Measurements from ENCODE around the gene NRG3. TPM values are rescaled to one million over a fixed set of nuclear protein-coding genes. Genes with fewer than 3 reads are reported as not detected.

The NRG3 gene
- total RNA-seq (2014; rRNA removed; shearing (Covaris generic); ENCODE audit: low replicate concordance), result not detected in 2 replicates

DNA sequence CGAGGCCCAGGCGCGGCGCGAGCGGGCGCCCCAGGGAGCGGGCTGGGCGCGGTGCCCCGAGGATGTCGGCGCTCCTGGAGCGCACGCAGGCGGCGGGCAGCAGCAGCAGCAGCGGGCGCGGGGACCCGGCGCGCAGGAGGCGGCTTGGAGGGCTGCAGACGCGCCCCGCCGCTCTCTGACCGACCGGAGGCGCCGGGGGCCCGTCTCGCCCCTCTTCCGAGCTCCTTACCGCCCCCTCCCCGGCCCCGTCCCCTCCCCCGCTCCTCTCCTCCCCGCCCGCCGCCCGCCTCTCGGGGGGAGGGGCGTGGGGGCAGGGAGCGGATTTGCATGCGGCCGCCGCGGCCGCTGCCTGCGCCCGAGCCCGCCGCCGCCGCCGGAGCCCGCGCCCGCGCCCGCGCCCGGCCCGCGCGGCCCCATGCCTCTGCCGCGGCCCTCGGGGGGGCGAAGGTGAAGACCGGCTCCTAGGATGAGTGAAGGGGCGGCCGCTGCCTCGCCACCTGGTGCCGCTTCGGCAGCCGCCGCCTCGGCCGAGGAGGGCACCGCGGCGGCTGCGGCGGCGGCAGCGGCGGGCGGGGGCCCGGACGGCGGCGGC lies at the start of gene NRG3:
Gene NRG3 (plus strand): TSS at position 320 of the 592 bp plus-strand sequence.
- Histone ChIP-seq H3K36me3 (no peaks in the 10 kb centered on the region), H3K27me3 (peaks cover 44% of the 10 kb centered on the region), H3K4me3 (no peak within 1 kb of the TSS), H3K9me3 (no peaks in the 10 kb centered on the region)
- DNase-seq, result no peak

DNA sequence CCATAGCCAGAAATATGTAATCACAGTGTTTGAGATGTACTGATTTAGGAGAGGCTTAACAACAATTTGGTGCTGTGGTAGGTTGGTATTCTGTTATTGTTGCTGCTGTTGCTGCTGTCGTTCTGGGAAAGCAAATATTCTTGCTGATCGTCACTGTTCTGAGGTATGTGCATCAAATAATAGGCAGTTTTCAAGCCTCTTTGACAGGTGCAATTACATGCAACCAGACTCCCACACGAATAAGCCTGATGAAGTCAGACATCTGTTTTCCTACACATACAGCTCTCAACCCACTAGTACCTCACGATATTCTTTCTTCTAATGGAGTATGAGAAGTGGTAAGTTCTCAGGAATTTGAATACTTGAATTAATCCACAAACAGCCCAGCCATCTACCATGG lies 46.7 kb upstream of the NRG3 start:
- no peaks in the 10 kb centered on the region for H3K9me3 ChIP-seq
- DNase-seq, result no peak
- H3K4me3 ChIP-seq, result no peak overlapping the region
- H3K36me3 ChIP-seq, result no peaks in the 10 kb centered on the region
- H3K27me3 ChIP-seq, result no peaks in the 10 kb centered on the region

DNA sequence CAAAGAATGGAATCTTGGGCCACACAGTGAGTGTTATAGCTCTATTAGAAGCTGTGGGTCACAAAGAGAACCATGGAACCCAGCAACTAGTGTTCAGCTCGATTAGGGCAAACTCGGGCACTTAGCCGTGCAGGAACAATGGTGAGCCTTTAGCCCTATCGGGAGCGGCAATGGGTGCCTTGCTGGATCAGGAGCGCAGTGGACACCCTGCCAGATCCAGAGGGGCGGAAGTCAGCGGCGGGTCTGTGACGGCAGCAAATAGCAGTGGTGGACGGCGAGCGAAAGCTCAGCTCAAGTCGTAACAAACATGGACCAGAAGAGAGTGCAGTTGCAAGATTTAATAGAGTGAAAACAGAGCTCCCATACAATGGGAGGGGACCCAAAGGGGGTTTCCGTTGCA lies 43.9 kb upstream of the NRG3 start:
- no peak for DNase-seq
- H3K4me3 ChIP-seq, result no peak overlapping the region
- no peaks in the 10 kb centered on the region for H3K36me3 ChIP-seq
- H3K27me3 ChIP-seq, result no peaks in the 10 kb centered on the region
- no peaks in the 10 kb centered on the region for H3K9me3 ChIP-seq

DNA sequence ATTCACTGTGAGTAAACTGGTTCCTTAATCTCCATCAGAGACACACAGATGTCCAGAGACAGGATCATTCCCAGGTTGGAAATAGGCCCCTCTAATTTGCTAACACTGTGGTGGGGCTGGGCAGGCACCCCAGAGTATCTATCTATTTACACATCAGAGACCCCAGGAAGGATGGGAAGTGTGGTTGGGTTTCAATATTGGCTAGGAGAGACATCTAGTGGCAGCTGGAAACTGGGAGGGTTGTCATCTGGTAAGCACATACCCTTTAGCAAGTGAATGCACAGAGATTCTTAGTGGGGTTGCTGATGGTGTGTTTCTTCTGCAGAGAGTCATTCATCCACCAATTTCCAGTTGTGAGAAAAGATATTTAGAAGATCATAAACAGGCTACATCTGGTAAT lies 36.0 kb upstream of the NRG3 start:
- Histone ChIP-seq H3K36me3 (no peaks in the 10 kb centered on the region), H3K4me3 (no peak overlapping the region), H3K27me3 (no peaks in the 10 kb centered on the region), H3K9me3 (no peaks in the 10 kb centered on the region)
- no peak for DNase-seq

DNA sequence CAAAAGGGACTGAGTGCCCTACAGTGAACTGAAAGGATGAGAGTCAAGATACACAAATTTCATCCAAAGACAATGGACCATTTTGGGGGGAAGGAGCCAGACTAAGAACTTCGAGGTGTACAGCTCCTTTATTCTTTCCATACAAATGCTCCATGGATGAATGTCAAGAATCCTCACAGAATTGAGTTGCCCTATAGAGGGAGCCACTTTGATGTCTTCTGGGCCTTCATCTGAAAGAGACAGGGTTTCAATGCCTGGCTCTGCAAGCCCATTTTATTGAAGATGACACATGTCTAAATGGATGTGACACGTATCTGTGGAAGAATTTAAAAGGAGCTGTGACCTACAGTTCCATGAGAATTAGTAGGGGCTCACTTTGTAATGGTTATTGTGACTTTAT lies 32.0 kb upstream of the NRG3 start:
- Histone ChIP-seq H3K4me3 (no peak overlapping the region), H3K36me3 (no peaks in the 10 kb centered on the region)
- DNase-seq, result no peak

DNA sequence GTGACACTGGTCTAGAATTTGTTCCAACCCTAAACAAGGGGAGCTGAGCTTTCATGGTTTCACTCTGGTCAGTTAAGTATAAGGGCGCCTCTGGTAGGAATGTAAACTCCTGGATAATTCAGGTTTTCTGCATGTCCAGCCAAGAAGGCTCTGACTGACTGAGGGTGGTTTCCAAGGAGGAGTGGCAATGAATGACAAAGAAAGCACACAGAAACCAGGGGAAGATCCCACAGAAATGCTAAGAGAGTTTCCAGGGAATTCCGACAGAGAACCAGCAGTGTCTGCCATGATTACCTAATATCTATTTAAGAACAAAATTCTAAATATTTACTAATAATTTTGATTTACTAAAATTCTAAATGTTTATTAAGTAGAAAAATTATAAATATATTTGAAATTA lies 27.3 kb upstream of the NRG3 start:
- H3K9me3 ChIP-seq, result no peaks in the 10 kb centered on the region
- DNase-seq, result no peak
- no peaks in the 10 kb centered on the region for H3K36me3 ChIP-seq
- H3K27me3 ChIP-seq, result no peaks in the 10 kb centered on the region
- H3K4me3 ChIP-seq, result no peak overlapping the region

More for the DNA sequence above, 32.0 kb upstream of the NRG3 start:
- H3K27me3 ChIP-seq, result no peaks in the 10 kb centered on the region
- H3K9me3 ChIP-seq, result no peaks in the 10 kb centered on the region

DNA sequence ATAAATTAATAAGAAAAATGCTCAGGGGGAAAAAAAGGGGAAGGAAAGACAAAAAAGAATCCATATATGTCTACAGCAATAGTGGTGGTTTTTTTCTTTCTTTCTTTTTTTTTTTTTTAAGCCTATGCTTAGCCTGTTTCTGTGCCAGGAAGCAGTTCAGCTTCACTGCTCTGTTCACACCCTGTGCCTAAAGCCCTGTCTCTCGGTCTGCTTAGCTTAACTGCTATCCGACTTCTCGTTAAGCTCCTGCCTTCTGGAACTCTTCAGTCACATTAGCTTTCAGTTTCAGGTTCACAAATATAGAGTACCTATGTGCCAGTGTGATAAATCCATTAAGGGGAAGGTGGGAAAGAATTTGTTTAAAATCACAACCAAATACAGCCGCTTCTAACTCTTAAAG lies 26.5 kb upstream of the NRG3 start:
- Histone ChIP-seq H3K4me3 (no peak overlapping the region), H3K36me3 (no peaks in the 10 kb centered on the region), H3K9me3 (no peaks in the 10 kb centered on the region; the same call in 1 of the 2 replicates), H3K27me3 (no peaks in the 10 kb centered on the region)
- no peak for DNase-seq

DNA sequence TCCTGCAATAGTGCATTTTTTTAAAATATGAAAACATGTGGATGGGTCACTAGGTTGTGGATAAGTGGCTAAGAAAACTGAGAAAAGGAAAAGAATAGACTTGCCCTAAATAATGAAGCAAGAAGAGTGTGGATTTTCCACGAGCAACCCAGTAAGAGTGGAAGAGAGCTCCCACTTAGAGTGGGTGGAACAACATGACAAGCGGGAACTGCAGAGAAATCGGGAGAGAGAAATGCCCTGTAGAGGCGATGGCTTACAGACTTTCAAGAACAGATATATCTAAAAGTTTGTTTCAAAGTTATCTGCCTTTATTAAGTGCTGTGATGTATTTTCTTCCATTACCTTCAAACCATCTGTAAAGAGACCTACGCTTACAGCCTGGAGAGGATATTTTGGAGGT lies 26.1 kb upstream of the NRG3 start:
- Histone ChIP-seq H3K27me3 (no peaks in the 10 kb centered on the region), H3K36me3 (no peaks in the 10 kb centered on the region), H3K9me3 (no peaks in the 10 kb centered on the region; the same call in 1 of the 2 replicates), H3K4me3 (no peak overlapping the region)
- DNase-seq, result no peak

DNA sequence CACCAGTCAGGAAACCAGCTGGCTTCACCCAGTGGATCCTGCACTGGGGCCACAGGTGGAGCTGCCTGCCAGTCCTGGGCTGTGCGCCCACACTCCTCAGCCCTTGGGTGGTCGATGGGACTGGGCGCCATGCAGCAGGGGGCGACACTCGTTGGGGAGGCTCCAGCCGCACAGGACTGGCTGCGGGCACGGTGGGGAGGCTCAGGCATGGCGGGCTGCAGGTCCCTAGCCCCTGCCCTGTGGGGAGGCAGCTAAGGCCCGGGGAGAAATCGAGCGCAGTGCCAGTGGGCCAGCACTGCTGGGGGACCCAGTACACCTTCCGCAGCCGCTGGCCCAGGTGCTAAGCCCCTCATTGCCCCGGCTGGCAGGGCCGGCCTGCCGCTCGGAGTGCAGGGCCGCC lies 12.4 kb upstream of the NRG3 start:
- DNase-seq, result no peak
- no peaks in the 10 kb centered on the region for H3K27me3 ChIP-seq
- H3K9me3 ChIP-seq, result no peaks in the 10 kb centered on the region
- no peaks in the 10 kb centered on the region for H3K36me3 ChIP-seq
- H3K4me3 ChIP-seq, result no peak overlapping the region

DNA sequence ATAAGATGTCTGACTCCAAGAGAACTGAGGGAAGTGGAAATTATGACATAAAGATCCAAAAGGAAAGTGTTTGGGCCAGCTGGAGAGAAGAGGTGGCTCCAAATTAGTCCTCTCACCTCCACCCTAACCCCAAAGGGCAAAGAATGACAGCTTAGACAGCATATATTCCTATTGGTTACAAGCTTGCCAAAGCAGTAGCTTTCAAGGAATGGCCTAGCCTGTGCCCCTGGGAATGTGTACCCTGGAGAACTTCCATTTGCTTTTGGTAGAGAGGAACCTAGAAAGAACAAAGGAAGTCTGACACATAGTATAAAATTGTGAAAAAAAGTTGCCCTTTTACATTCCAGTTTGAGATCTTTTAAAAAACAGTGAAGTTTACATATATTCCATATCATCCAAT lies 11.2 kb upstream of the NRG3 start:
- Histone ChIP-seq H3K27me3 (no peaks in the 10 kb centered on the region), H3K9me3 (no peaks in the 10 kb centered on the region), H3K36me3 (no peaks in the 10 kb centered on the region), H3K4me3 (no peak overlapping the region)
- DNase-seq, result no peak

DNA sequence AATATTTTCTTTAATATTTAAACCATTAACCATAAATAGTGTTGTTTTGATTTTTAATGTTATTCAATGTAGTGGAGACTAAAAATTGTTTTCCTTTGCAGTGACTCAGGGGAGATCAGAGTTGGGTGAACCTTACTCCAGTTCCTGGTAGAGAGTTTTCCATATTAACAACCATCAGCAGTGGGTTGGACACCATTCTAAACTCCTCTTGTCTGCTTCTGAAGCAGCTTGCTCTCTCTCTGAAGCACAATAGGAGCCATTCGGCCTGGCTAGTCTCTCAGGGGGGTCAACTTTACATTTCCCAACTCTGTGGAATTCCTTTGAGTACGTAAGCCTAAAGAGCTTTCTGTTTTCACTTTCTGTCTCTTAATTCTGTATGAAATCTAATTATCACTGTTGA lies 9.4 kb upstream of the NRG3 start:
- no peaks in the 10 kb centered on the region for H3K27me3 ChIP-seq

DNA sequence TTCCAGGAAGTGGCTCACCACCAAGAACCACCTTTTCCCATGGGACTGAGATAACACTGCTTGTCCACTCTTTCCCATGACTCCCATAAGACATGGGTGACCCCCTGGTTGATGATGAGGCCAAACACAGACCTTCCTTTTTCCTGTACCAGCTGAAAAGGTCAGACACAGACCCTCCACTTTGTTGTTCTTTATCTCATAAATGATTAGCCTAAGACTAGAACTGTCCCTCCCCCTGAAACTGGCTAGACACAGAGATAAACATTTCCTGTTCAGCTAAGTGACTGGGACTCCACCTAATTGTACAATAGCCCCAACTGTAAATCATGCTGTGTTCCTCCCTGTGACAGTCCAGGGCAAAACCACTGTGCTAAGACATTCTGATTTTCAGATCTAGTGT lies 8.2 kb upstream of the NRG3 start:
- no peak for DNase-seq
- H3K9me3 ChIP-seq, result no peaks in the 10 kb centered on the region
- peaks cover 7% of the 10 kb centered on the region for H3K27me3 ChIP-seq
- no peak overlapping the region for H3K4me3 ChIP-seq
- H3K36me3 ChIP-seq, result no peaks in the 10 kb centered on the region

More for the DNA sequence above, 9.4 kb upstream of the NRG3 start:
- H3K4me3 ChIP-seq, result no peak overlapping the region
- H3K9me3 ChIP-seq, result no peaks in the 10 kb centered on the region
- DNase-seq, result no peak
- no peaks in the 10 kb centered on the region for H3K36me3 ChIP-seq

DNA sequence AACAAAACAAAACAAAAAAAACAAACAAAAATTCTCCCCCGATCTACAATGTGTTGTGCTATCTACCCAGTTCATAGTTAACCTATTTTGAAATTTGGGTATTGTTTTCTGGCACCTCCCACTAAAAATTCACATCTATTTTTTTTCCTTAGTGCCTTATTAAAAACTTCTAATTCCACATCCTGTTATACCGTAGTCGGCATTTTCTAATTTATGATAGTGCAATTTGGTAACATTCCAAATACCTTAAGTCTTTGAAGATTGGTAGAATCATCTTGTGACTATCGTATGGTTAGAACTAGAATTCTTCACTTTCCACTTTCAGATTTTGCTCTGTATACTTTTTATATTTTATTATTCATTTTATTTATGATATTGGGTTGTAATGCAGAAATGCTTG lies 4.5 kb upstream of the NRG3 start:
- DNase-seq, result no peak
- no peaks in the 10 kb centered on the region for H3K36me3 ChIP-seq
- H3K9me3 ChIP-seq, result no peaks in the 10 kb centered on the region
- peaks cover 16% of the 10 kb centered on the region for H3K27me3 ChIP-seq
- no peak overlapping the region for H3K4me3 ChIP-seq

DNA sequence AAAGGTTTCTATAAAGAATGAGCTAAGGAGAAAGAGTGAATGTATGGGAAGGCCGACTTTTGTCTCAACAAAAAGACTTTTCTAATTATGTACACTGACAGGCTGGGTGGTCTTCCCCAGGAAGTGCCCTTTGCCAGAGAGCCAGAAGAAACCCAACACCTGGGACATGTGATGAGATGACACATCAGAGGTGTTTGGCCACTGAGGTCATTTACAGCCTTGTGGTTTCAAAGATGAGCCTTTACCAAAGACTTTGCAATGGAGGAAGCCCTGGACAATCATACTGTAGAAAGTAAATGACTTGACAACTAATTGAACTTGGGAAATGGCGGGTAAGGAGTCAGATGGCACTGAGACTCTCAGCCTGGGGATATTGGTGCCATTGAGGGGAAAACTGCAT lies 3.4 kb upstream of the NRG3 start:
- no peak overlapping the region for H3K4me3 ChIP-seq
- no peaks in the 10 kb centered on the region for H3K9me3 ChIP-seq
- peaks cover 27% of the 10 kb centered on the region for H3K27me3 ChIP-seq
- no peaks in the 10 kb centered on the region for H3K36me3 ChIP-seq
- no peak for DNase-seq

DNA sequence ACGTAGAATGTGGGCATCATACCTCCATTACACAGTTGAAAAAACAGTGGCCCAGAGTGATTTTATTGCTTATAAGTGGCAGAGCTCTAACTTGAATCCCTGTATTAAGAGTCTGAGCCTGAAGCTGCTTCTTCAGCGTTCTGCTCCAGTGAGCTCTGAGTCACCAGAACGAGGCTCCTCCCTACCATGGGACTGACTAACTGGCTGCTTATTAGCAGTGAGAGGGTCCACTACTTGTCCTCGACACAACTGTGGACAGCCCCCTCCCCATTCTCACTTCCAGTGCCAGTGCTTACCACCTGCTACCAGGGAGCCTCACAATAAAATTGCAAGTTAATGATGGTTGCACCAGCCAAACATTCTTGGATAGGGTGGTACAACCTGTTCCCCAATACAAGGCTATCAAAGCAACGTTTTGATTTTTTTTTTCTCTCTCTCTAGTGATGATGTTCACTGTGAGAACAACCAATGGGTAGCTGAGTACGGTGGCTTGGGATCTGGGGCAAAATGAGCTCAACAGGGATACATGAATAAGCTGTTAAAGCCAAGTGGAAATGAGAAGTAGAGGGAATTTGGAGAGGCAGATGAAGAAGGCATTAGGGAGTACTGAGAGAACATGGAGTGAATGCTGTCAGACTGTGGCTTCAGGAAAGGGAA lies 2.7 kb upstream of the NRG3 start:
- no peak overlapping the region for H3K4me3 ChIP-seq
- no peaks in the 10 kb centered on the region for H3K9me3 ChIP-seq
- DNase-seq, result no peak
- H3K36me3 ChIP-seq, result no peaks in the 10 kb centered on the region
- H3K27me3 ChIP-seq, result peaks cover 35% of the 10 kb centered on the region

DNA sequence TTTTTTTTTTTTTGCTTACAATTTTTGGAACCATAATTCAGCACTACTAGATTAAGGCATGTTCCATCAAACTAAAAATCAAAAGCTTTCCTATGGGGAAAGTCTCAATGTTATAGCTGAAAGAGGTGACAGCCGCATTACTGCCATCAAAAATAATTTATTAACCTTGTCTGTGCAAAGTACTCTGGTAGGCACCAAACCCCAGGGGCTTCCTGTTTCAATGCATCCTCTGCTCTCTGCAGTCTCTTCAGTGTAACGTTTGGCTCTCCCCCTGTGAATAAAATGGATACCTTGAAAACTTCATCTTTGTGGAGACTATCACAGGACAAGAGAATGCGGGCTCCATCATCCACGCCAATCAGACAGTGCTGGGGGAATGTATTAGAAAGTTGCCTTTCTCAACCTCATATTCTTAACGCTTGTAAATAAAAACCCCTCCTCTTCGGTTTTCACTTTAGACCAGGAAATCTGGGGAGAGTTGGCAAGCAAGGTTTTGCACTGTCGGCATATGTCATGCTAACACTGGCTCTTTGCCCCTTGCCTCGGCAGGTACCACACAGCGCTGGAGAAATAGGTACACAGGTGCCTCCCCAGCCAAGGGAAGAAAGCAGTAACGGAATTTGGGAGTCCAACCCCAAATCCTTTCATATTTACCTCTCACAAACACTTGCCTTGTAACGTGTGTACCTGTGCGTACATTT lies 1.6 kb upstream of the NRG3 start:
- DNase-seq, result no peak
- Histone ChIP-seq H3K4me3 (no peak overlapping the region), H3K27me3 (peaks cover 44% of the 10 kb centered on the region), H3K36me3 (no peaks in the 10 kb centered on the region), H3K9me3 (no peaks in the 10 kb centered on the region)

DNA sequence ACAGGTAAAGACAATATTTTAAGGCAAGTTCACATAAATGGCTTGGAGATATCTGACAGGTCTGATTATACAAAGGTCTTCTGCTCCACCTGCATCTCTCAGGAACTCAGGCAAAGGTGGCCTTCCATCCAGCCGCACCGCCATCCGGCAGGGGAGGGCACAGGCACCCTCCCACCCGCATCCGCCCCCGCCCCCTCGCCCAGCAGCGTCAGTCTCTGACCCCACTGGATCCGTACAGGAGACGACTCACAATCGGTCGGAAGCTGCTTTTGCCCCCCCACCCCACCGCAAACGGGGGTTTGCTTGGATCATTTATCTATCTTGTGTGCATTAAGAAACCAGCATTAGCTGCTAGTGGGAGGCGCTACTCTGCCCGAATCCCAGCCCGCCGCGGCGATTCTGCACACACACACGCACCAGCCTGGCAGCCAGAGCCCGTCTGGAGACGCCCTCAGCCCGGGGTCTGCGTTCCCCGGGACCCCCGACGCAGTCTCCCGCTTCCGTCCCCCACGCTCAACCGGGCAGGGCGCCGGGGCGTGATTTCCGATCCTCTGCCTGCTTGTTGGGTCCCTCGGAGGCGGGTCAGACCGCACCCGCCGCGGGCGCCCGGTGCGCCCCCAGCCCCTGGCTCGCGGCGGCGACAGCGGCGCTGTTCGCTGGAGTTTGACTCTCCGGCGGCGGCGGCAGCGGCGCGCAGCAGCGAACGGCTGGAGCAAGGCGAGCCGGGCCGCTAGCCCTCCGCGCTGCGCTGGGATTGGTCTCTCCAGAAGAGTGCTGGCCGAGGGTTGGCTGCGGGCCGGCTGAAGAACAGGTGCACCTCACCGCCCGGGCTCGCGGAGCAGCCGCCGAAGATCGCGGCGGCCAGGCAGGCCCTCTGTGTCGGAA lies 820 bp upstream of the NRG3 start:
- no peaks in the 10 kb centered on the region for H3K9me3 ChIP-seq
- H3K4me3 ChIP-seq, result no peak overlapping the region
- peaks cover 44% of the 10 kb centered on the region for H3K27me3 ChIP-seq
- H3K36me3 ChIP-seq, result no peaks in the 10 kb centered on the region
- no peak for DNase-seq

Data from MG63 (cell line).